Right lobe of liver (tissue), 4 donors: ENCODE measurements around the gene BORCS5.

Experiments used
- CTCF ChIP-seq, 4 donors: fragments of 200-600 bp in 3 of 4; fragments of 450-650 bp in 1 of 4; IDR thresholded peaks; one replicate each; pipeline versions ENCODE4 v1.5.1 to v1.8.0; 2016 to 2022; ENCODE audit warnings: antibody characterized with exemption in 4 of 4, mild to moderate bottlenecking in 2 of 4
- POLR2A ChIP-seq: fragments of 450-650 bp; IDR thresholded peaks from one replicate; pipeline ENCODE4 v1.6.1; 2017; ENCODE audit warnings: antibody characterized with exemption, mild to moderate bottlenecking
- donor health status: DM: no; HTN: no; CAD: no.
- donor health status: DM: no; HTN: no; CAD: no.
- donor health status: DM: no; HTN: yes; CAD: no.

GRCh38 chr12:12473223-12473622 is 116.3 kb downstream of the BORCS5 start:
- TF ChIP-seq CTCF (IDR thresholded peaks at IDR 0.05) (no peak), POLR2A (no peak)
